Measurements from ENCODE around the gene DPYD.

The DPYD gene

DNA sequence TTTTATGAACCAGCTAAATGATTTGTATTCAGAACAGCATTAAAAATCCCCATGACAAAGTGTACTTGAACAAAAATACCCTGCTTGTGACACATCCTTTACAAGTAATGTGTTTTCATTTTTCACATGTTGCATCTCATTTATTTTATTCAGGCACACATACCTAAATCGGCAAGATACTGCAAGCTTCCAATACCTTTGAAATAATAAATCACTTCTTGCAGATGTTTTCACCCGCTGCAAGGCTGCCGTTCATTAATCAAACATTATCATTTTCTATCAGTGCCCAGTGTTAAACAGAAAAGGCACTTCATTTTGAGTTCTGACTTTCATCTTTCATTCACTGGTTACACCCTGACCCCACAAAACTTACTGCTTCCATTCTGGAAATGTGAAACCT, 269.6 kb downstream of the DPYD start:
- no peak overlapping the region for H3K4me2 ChIP-seq (ENCODE audit: low read depth, low read length)
- H3K9me2 ChIP-seq (replicated peaks; ENCODE audit: insufficient read depth, low read length), result no peaks in the 10 kb centered on the region
- H3K4me3 ChIP-seq (ENCODE audit: low read length), result no peak overlapping the region
- no peak for TF ChIP-seq EZH2 (optimal IDR thresholded peaks at IDR 0.05; ENCODE audit: low read depth, low read length)
- TF ChIP-seq, protein P1, sequence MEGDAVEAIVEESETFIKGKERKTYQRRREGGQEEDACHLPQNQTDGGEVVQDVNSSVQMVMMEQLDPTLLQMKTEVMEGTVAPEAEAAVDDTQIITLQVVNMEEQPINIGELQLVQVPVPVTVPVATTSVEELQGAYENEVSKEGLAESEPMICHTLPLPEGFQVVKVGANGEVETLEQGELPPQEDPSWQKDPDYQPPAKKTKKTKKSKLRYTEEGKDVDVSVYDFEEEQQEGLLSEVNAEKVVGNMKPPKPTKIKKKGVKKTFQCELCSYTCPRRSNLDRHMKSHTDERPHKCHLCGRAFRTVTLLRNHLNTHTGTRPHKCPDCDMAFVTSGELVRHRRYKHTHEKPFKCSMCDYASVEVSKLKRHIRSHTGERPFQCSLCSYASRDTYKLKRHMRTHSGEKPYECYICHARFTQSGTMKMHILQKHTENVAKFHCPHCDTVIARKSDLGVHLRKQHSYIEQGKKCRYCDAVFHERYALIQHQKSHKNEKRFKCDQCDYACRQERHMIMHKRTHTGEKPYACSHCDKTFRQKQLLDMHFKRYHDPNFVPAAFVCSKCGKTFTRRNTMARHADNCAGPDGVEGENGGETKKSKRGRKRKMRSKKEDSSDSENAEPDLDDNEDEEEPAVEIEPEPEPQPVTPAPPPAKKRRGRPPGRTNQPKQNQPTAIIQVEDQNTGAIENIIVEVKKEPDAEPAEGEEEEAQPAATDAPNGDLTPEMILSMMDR (IDR thresholded peaks at IDR 0.05; ENCODE audit: low read length), result no peak
- TF ChIP-seq EZH2phosphoT487 (IDR thresholded peaks at IDR 0.05; ENCODE audit: low read length), result no peak
- no peaks in the 10 kb centered on the region for H3K79me2 ChIP-seq (ENCODE audit: low read length)
- H2AFZ ChIP-seq (ENCODE audit: low read length), result no peak overlapping the region
- no peak overlapping the region for H3K9ac ChIP-seq (ENCODE audit: low read length)
- H3K9me3 ChIP-seq (replicated peaks; ENCODE audit: insufficient read depth, low read length), result no peaks in the 10 kb centered on the region
- H3K27ac ChIP-seq (ENCODE audit: low read length), result no peak overlapping the region
- no peak for DNase-seq
- no peaks in the 10 kb centered on the region for H3K4me1 ChIP-seq (ENCODE audit: low read length)
- H3K27me3 ChIP-seq (replicated peaks; ENCODE audit: insufficient read depth, low read length), result no peaks in the 10 kb centered on the region
- no peaks in the 10 kb centered on the region for H4K20me1 ChIP-seq (ENCODE audit: insufficient read depth, low read length)
- no peaks in the 10 kb centered on the region for H3F3A ChIP-seq (ENCODE audit: insufficient read depth, low read length)
- no peaks in the 10 kb centered on the region for H3K36me3 ChIP-seq (replicated peaks; ENCODE audit: insufficient read depth, low read length)

DNA sequence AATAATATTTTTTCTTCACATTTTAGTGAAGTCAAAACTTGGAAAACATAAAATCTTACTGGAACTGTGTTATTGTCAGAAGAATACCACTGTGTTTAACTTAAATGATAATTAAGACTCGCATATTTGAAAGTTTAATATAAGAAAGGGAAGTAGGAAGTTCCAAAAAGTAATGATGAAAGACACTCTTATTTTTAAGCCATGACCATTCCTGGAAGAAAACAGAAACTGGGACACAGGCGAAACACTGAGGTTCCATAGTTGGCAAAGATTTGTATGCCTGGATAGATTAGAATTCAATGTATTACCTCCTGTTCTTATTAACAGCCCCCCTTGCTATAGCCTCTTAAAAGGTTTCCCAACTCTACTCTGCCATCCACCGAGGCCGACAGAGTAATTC, 271.2 kb downstream of the DPYD start:
- Histone ChIP-seq H3K27me3 (replicated peaks; ENCODE audit: insufficient read depth, low read length) (no peaks in the 10 kb centered on the region), H3K4me3 (ENCODE audit: low read length) (no peak overlapping the region), H3K4me1 (ENCODE audit: low read length) (no peaks in the 10 kb centered on the region), H3K9me3 (replicated peaks; ENCODE audit: insufficient read depth, low read length) (no peaks in the 10 kb centered on the region), H3K27ac (ENCODE audit: low read length) (no peak overlapping the region), H3K9ac (ENCODE audit: low read length) (no peak overlapping the region), H4K20me1 (ENCODE audit: insufficient read depth, low read length) (no peaks in the 10 kb centered on the region), H3K9me2 (replicated peaks; ENCODE audit: insufficient read depth, low read length) (no peaks in the 10 kb centered on the region), H3K4me2 (ENCODE audit: low read depth, low read length) (no peak overlapping the region), H3K79me2 (ENCODE audit: low read length) (no peaks in the 10 kb centered on the region), H3K36me3 (replicated peaks; ENCODE audit: insufficient read depth, low read length) (no peaks in the 10 kb centered on the region), H3F3A (ENCODE audit: insufficient read depth, low read length) (no peaks in the 10 kb centered on the region), H2AFZ (ENCODE audit: low read length) (no peak overlapping the region)
- no peak for DNase-seq
- TF ChIP-seq, protein P1 (IDR thresholded peaks at IDR 0.05; ENCODE audit: low read length), result no peak
- TF ChIP-seq EZH2phosphoT487 (IDR thresholded peaks at IDR 0.05; ENCODE audit: low read length), result no peak
- no peak for TF ChIP-seq EZH2 (optimal IDR thresholded peaks at IDR 0.05; ENCODE audit: low read depth, low read length)

DNA sequence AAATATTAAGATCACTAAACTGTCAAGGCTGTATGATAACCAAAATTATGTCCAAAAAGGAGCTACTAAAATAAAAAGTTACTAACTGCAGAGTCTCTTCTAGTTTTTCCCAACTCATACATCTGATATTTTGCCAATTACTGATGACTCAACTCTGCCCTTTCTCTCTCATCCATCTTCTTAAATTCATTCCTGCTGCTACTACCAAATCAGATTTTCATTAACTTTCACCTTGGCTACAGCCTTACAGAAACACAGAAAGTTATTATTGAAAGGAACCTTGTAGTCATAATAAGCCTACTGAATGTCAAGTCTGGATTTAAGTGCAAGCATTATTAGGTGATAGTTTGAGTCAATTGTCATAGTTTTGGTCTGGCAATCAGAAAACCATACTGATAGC, 273.1 kb downstream of the DPYD start:
- H3K4me1 ChIP-seq (ENCODE audit: low read length), result no peaks in the 10 kb centered on the region
- H2AFZ ChIP-seq (ENCODE audit: low read length), result no peak overlapping the region
- H3K4me2 ChIP-seq (ENCODE audit: low read depth, low read length), result no peak overlapping the region
- no peak overlapping the region for H3K4me3 ChIP-seq (ENCODE audit: low read length)
- DNase-seq, result no peak
- no peak overlapping the region for H3K27ac ChIP-seq (ENCODE audit: low read length)
- H3K79me2 ChIP-seq (ENCODE audit: low read length), result no peaks in the 10 kb centered on the region
- no peaks in the 10 kb centered on the region for H3K9me2 ChIP-seq (replicated peaks; ENCODE audit: insufficient read depth, low read length)
- no peaks in the 10 kb centered on the region for H3K9me3 ChIP-seq (replicated peaks; ENCODE audit: insufficient read depth, low read length)
- H3F3A ChIP-seq (ENCODE audit: insufficient read depth, low read length), result no peaks in the 10 kb centered on the region
- H3K27me3 ChIP-seq (replicated peaks; ENCODE audit: insufficient read depth, low read length), result no peaks in the 10 kb centered on the region
- no peaks in the 10 kb centered on the region for H3K36me3 ChIP-seq (replicated peaks; ENCODE audit: insufficient read depth, low read length)
- no peaks in the 10 kb centered on the region for H4K20me1 ChIP-seq (ENCODE audit: insufficient read depth, low read length)
- TF ChIP-seq, protein P1 (IDR thresholded peaks at IDR 0.05; ENCODE audit: low read length), result no peak
- no peak for TF ChIP-seq EZH2phosphoT487 (IDR thresholded peaks at IDR 0.05; ENCODE audit: low read length)
- no peak for TF ChIP-seq EZH2 (optimal IDR thresholded peaks at IDR 0.05; ENCODE audit: low read depth, low read length)
- H3K9ac ChIP-seq (ENCODE audit: low read length), result no peak overlapping the region
